Activated B cell treated with CpG ODN at 0.5 μM for 24 hours (primary cell): Measurements from ENCODE around the gene SKI. TPM values are rescaled to one million over a fixed set of nuclear protein-coding genes. Genes with fewer than 3 reads are reported as not detected.

Experiments used
- ATAC-seq: fragments of 200-7000 bp; cut with Tn5 transposase; one replicate; pipeline ENCODE4 v1.10.0; 2021; ENCODE audit warnings: low read depth, mild to moderate bottlenecking, moderate library complexity
- CTCF ChIA-PET: fragments of 350-600 bp; sonication (Branson Sonifier 250); formaldehyde crosslinking; loops from one replicate; lab custom pipeline; 2021; ENCODE audit warnings: antibody characterized with exemption; lab: Charles Lee
- POLR2A ChIA-PET: fragments of 350-600 bp; sonication (Branson Sonifier 250); formaldehyde crosslinking; loops from one replicate; lab custom pipeline; 2021; ENCODE audit warnings: antibody characterized with exemption; lab: Charles Lee
- DNase-seq: peaks from one replicate; pipeline ENCODE4 v3.0.0; 2022
- H3K27ac Mint-ChIP-seq: one replicate; pipeline ENCODE4 v1.8.0; 2020; ENCODE audit warnings: mixed read lengths
- H3K27me3 Mint-ChIP-seq: one replicate; pipeline ENCODE4 v1.8.0; 2021; ENCODE audit warnings: mixed read lengths
- H3K36me3 Mint-ChIP-seq: one replicate; pipeline ENCODE4 v1.8.0; 2021; ENCODE audit warnings: low read depth, mixed read lengths
- H3K4me1 Mint-ChIP-seq: one replicate; pipeline ENCODE4 v1.8.0; 2021; ENCODE audit warnings: mixed read lengths
- H3K4me3 Mint-ChIP-seq: one replicate; pipeline ENCODE4 v1.8.0; 2020; ENCODE audit warnings: mild to moderate bottlenecking, mixed read lengths
- H3K9me3 Mint-ChIP-seq: one replicate; pipeline ENCODE4 v1.8.0; 2020; ENCODE audit warnings: mixed read lengths
- intact Hi-C: fragments of 100-400 bp; cut with micrococcal nuclease; formaldehyde crosslinking; loops from one replicate; pipeline ENCODE4 v1.15.1; 2024
- total RNA-seq: library from RNA; stranded (reverse); gene quantifications from 2 replicates; pipeline ENCODE4 v1.2.3, GENCODE V29; 2022
- TF ChIP-seq, protein P1 (sequence below): fragments of 200-600 bp; IDR thresholded peaks from one replicate; pipeline ENCODE4 v1.8.0; 2022; ENCODE audit warnings: antibody characterized with exemption, mild to moderate bottlenecking

The SKI gene
- total RNA-seq, 1 donor from 2014 or later = 37.6 TPM

DNA sequence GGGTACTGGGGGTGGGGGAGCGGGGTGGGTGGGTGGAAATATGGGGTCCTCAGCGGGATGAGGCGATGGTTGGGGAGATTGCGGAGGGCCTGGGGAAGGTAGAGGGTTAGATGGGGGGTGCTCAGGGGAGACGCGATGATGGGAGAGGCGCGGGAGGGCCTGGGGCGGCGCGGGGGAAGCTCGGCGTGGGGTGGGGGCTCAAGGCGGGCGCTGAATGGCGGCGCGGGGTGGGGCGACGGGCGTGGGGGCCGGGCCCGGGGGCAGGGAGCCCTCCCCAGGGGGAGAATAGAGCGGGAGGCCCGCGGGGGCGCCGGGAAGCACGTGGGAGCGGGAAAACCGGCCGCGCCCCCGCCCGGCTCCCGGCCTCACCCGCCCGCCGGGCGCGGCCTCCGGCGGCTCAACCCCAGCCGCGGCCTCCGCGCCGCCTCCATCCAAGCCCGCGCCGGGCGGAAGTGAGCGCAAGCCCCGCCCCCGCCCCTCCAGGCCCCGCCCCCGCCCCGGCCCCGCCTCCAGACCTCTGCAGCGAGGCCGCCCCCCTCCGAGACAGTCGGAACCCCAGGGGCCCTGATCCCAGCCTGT is 33.7 kb upstream of the SKI start, which contains the start of gene FAAP20:
FAAP20 (minus strand) TSS at position 454 of the 579 bp plus-strand sequence; CDS start at position 431, 23 bp downstream.
- Mint-ChIP-seq H3K9me3 (no peaks in the 10 kb centered on the region), H3K27me3 (no peaks in the 10 kb centered on the region), H3K36me3 (peaks cover 9% of the 10 kb centered on the region), H3K4me3 (peak within 1 kb of the TSS; percentile 91), H3K27ac (peak within 1 kb of the TSS; percentile 96), H3K4me1 (peaks cover 21% of the 10 kb centered on the region)
- ChIA-PET CTCF (interaction anchor here (0.6 to 9.5 kb wide), 33 partner anchors 9 to 728 kb away, joined by 3 to 185 read pairs (median 4); partner anchors contain the start of genes MORN1, PANK4, RER1 and SKI), POLR2A (interaction anchor here (0.5 to 3.5 kb wide), 31 partner anchors 8 to 391 kb away, joined by 3 to 89 read pairs (median 6); partner anchors contain the start of genes HES5, MORN1, PANK4 and PEX10)
- peak; percentile 67 for ATAC-seq
- TF ChIP-seq, protein P1, sequence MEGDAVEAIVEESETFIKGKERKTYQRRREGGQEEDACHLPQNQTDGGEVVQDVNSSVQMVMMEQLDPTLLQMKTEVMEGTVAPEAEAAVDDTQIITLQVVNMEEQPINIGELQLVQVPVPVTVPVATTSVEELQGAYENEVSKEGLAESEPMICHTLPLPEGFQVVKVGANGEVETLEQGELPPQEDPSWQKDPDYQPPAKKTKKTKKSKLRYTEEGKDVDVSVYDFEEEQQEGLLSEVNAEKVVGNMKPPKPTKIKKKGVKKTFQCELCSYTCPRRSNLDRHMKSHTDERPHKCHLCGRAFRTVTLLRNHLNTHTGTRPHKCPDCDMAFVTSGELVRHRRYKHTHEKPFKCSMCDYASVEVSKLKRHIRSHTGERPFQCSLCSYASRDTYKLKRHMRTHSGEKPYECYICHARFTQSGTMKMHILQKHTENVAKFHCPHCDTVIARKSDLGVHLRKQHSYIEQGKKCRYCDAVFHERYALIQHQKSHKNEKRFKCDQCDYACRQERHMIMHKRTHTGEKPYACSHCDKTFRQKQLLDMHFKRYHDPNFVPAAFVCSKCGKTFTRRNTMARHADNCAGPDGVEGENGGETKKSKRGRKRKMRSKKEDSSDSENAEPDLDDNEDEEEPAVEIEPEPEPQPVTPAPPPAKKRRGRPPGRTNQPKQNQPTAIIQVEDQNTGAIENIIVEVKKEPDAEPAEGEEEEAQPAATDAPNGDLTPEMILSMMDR = no peak
- DNase-seq = no peak
- intact Hi-C loops = loop anchor here (10.0 kb wide), 1 partner anchor 450 kb away; no protein-coding TSS in a partner anchor

DNA sequence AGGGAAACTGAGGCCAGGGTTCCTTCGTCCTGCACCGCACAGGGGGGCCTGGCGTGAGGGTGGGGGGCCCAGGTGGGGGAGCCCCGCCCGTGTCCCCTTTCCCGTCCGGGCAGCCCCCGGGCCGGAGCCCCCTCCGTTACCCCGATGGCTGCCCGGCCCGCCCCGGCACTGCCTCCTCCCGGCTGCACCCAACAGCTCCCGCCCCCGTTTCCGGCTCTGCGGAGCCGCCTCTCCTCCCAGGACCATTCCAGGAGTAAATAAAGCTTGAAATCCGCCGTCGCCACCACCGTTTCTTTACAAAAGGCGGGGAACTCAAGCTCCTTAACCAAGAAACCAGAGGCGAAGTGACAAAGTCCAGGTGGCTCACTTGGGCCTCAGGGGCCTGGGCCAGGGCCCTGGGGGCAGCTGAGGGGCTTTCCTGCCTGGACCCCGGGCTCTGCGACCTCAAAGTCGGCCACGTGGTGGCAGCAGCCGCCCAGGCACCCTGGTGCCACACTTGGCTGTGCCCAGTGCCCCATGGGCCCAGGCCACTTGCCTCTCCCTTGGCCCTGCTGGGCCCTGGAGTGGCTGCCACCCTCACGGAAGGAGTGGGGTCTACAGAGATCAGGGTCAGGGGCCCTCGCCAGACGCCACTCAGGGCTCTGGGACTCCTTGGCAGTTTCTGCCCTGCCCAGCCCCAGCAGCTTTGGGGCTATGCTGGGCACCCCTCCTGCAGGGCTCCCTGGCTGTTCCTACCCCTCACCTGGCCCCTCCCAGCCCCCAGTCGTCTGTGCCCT is 33.0 kb upstream of the SKI start:
- TF ChIP-seq, protein P1 = peak; percentile 23
- H3K9me3 Mint-ChIP-seq = no peaks in the 10 kb centered on the region
- peaks cover 9% of the 10 kb centered on the region for H3K36me3 Mint-ChIP-seq
- POLR2A ChIA-PET = interaction anchor here (0.5 to 3.5 kb wide), 29 partner anchors 10 to 390 kb away, joined by 3 to 89 read pairs (median 6); partner anchors contain the start of genes HES5, MORN1, PANK4 and PEX10
- H3K4me1 Mint-ChIP-seq = peaks cover 25% of the 10 kb centered on the region
- DNase-seq = peak; percentile 87
- intact Hi-C loops = loop anchor here (1.0 to 10.0 kb wide), 10 partner anchors 9 to 450 kb away; partner anchors contain the start of genes MORN1, PEX10, RER1 and TMEM52
- H3K27me3 Mint-ChIP-seq = no peaks in the 10 kb centered on the region
- CTCF ChIA-PET = interaction anchor here (0.6 to 9.5 kb wide), 33 partner anchors 8 to 727 kb away, joined by 3 to 185 read pairs (median 4); partner anchors contain the start of genes MORN1, PANK4, RER1 and SKI
- ATAC-seq = peak; percentile 77
- peak overlapping the region; percentile 91 for H3K4me3 Mint-ChIP-seq
- H3K27ac Mint-ChIP-seq = peak overlapping the region; percentile 96

DNA sequence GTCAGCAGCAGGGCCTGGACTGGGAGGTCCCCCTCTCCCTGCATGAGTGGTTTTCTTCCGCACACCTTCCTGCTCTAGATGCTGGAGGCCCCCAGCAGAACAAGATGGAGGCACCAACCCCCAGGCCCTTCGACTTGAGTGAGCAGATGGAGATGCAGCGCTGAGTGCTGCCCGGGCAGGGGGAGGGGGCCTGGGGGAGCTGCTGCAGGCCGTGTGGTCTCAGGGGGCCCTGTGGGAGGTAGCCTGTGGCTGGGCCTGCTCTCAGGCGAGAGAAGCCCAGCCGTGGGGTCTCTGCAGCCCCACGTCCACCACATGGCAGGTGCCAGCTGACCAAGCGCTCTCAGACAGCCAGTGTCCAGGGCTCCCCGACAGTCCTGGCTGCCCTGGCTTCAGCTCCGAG is 32.3 kb upstream of the SKI start:
- H3K9me3 Mint-ChIP-seq = no peaks in the 10 kb centered on the region
- H3K4me3 Mint-ChIP-seq = no peak overlapping the region
- H3K36me3 Mint-ChIP-seq = peaks cover 9% of the 10 kb centered on the region
- H3K27me3 Mint-ChIP-seq = no peaks in the 10 kb centered on the region
- DNase-seq = no peak
- CTCF ChIA-PET = interaction anchor here (1.0 to 9.5 kb wide), 13 partner anchors 59 to 726 kb away, joined by 3 to 185 read pairs (median 8); partner anchors contain the start of genes MORN1, PANK4 and RER1
- no peak overlapping the region for H3K27ac Mint-ChIP-seq
- peaks cover 24% of the 10 kb centered on the region for H3K4me1 Mint-ChIP-seq
- intact Hi-C loops = loop anchor here (1.0 to 10.0 kb wide), 10 partner anchors 9 to 449 kb away; partner anchors contain the start of genes MORN1, PEX10, RER1 and TMEM52
- POLR2A ChIA-PET = interaction anchor here (0.7 to 3.5 kb wide), 17 partner anchors 9 to 390 kb away, joined by 3 to 89 read pairs (median 8); partner anchors contain the start of genes MORN1, PEX10 and RER1
- TF ChIP-seq, protein P1 = no peak
- no peak for ATAC-seq

DNA sequence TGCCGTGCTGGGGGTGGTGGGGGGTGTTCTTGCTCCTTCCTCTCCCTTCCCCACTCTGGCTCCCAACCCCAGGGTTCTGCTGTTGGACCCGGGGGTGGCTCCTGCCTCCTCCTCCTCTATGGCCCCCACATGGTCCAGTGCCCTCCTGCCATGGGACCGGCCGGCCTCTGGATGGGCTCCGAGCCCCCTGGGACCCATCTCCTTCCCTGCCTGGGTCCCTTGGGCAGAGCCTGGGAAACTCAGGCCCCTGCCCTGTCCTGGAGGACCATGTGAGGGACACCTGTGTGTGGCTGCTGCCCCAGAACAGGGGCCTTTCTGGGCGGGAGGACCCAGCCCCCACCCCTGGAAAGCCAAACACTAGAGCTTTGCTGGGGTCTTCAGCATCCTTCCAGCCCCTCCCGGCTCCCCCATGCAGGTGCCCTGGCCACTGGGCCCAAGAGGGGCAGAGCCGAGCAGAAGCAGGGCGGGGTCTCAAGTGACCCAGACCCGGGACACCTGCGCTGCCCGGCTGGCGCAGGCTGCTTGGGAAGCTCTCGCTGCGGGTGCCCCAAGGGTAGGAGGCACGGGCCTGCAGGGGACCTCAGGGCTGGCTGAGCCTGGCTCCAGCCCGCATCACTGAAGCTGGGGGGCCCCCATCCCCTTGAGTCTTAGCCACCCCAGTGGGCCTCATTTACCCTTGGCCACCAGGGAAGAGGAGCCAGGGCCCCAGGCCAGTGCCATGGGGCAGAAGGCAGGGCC is 31.0 kb upstream of the SKI start:
- H3K4me3 Mint-ChIP-seq = no peak overlapping the region
- DNase-seq (no peak), ATAC-seq (no peak)
- ChIA-PET CTCF (interaction anchor here (1.0 to 9.5 kb wide), 2 partner anchors 185 to 351 kb away, joined by 3 to 185 read pairs; no protein-coding TSS in a partner anchor), POLR2A (interaction anchor here (1.2 to 3.5 kb wide), 3 partner anchors 185 to 350 kb away, joined by 5 to 39 read pairs (median 27); partner anchors contain the start of genes MORN1 and RER1)
- TF ChIP-seq, protein P1 = no peak
- peak overlapping the region; percentile 24 for H3K27ac Mint-ChIP-seq
- H3K9me3 Mint-ChIP-seq = no peaks in the 10 kb centered on the region
- no peaks in the 10 kb centered on the region for H3K27me3 Mint-ChIP-seq
- peaks cover 33% of the 10 kb centered on the region for H3K4me1 Mint-ChIP-seq
- intact Hi-C loops = loop anchor here (10.0 kb wide), 1 partner anchor 448 kb away; no protein-coding TSS in a partner anchor
- peaks cover 7% of the 10 kb centered on the region for H3K36me3 Mint-ChIP-seq
